OCI-LY1 (cell line): ENCODE results near the gene ZSCAN21.

Experiments used
- EZH2 ChIP-seq: fragments of 200-600 bp; sonication (generic), shearing (Covaris generic); IDR thresholded peaks from 2 replicates; pipeline ENCODE4 v1.8.0; 2017; ENCODE audit warnings: borderline replicate concordance, mixed run types, mild to moderate bottlenecking, antibody characterized with exemption, low read length, moderate library complexity, mixed read lengths
- TF ChIP-seq, protein P1 (sequence below): fragments of 200-600 bp; sonication (generic), shearing (Covaris generic); IDR thresholded peaks from 2 replicates; pipeline ENCODE4 v1.5.1; 2017; ENCODE audit warnings: mild to moderate bottlenecking, antibody characterized with exemption, low read length, moderate library complexity, mixed read lengths

DNA sequence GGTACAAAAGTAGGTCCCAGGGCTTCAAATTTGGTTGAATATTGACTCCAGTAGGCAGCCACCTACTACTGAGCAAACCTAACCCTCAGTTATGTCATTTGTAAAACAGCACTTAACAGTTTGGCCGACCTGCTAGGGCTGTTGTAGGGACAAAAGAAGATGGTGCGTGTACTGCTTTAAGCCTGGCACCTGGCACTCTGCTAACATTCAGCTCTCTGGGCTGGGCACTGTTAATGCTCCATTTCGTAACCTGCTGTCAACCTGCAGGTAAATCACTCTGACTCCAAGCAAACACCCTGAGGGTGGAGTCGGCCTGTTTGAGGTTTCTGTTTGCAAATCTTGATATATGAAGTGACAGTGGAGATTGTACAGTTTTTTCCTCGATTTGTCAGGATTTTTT lies 27.0 kb upstream of the ZSCAN21 start:
- TF ChIP-seq, protein P1, sequence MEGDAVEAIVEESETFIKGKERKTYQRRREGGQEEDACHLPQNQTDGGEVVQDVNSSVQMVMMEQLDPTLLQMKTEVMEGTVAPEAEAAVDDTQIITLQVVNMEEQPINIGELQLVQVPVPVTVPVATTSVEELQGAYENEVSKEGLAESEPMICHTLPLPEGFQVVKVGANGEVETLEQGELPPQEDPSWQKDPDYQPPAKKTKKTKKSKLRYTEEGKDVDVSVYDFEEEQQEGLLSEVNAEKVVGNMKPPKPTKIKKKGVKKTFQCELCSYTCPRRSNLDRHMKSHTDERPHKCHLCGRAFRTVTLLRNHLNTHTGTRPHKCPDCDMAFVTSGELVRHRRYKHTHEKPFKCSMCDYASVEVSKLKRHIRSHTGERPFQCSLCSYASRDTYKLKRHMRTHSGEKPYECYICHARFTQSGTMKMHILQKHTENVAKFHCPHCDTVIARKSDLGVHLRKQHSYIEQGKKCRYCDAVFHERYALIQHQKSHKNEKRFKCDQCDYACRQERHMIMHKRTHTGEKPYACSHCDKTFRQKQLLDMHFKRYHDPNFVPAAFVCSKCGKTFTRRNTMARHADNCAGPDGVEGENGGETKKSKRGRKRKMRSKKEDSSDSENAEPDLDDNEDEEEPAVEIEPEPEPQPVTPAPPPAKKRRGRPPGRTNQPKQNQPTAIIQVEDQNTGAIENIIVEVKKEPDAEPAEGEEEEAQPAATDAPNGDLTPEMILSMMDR, result no peak
- no peak for TF ChIP-seq EZH2
